HepG2 (cell line): ENCODE results near the gene PTPN5. TPM values are rescaled to one million over a fixed set of nuclear protein-coding genes. Genes with fewer than 3 reads are reported as not detected.

Experiments
- ETS1 ChIP-seq: sonication (generic); formaldehyde crosslinking; IDR thresholded peaks from 2 replicates; pipeline ENCODE4 v1.4.0; 2020; ENCODE audit warnings: missing genetic modification reagents
- FLYWCH1 ChIP-seq: sonication (generic); formaldehyde crosslinking; IDR thresholded peaks from 2 replicates; pipeline ENCODE4 v1.8.1; 2023; ENCODE audit warnings: mild to moderate bottlenecking, missing genetic modification reagents
- GABPB1 ChIP-seq: IDR thresholded peaks from 2 replicates; pipeline ENCODE4 v1.6.1; 2016; ENCODE audit warnings: mild to moderate bottlenecking, missing genetic modification reagents, moderate library complexity, missing compliant biosample characterization
- GATA4 ChIP-seq: sonication (generic); IDR thresholded peaks from 2 replicates; pipeline ENCODE4 v1.6.1; 2016; ENCODE audit warnings: antibody characterized with exemption, low read depth, borderline replicate concordance
- KDM2A ChIP-seq: sonication (generic); formaldehyde crosslinking; IDR thresholded peaks from 2 replicates; pipeline ENCODE4 v1.4.0; 2020; ENCODE audit warnings: low read depth, missing genetic modification reagents, borderline replicate concordance
- NFE2L1 ChIP-seq: sonication (generic); formaldehyde crosslinking; IDR thresholded peaks from 2 replicates; pipeline ENCODE4 v1.4.0; 2020; ENCODE audit warnings: missing genetic modification reagents, mild to moderate bottlenecking, borderline replicate concordance
- PRDM4 ChIP-seq: sonication (generic); formaldehyde crosslinking; IDR thresholded peaks from 2 replicates; pipeline ENCODE4 v1.9.0; 2021; ENCODE audit warnings: missing genetic modification reagents, borderline replicate concordance
- PRMT3 ChIP-seq: sonication (generic); formaldehyde crosslinking; IDR thresholded peaks from 2 replicates; pipeline ENCODE4 v1.8.1; 2022; ENCODE audit warnings: low read depth, mild to moderate bottlenecking, moderate library complexity, missing genetic modification reagents, borderline replicate concordance
- RAD21 ChIP-seq: fragments of 450-650 bp; formaldehyde crosslinking; IDR thresholded peaks from 2 replicates; pipeline ENCODE4 v1.5.0; 2020; ENCODE audit warnings: mild to moderate bottlenecking
- REL ChIP-seq: sonication (generic); formaldehyde crosslinking; conservative IDR thresholded peaks from 2 replicates; pipeline ENCODE4 v1.8.0; 2022; ENCODE audit warnings: mild to moderate bottlenecking, missing genetic modification reagents, moderate library complexity
- RFXANK ChIP-seq: IDR thresholded peaks from 2 replicates; pipeline ENCODE4 v1.6.1; 2016
- XRCC5 ChIP-seq: fragments of 200-400 bp; formaldehyde crosslinking; optimal IDR thresholded peaks from 2 replicates; pipeline ENCODE3; 2017; ENCODE audit warnings: mild to moderate bottlenecking, low read length
- ZFY ChIP-seq: sonication (generic); formaldehyde crosslinking; IDR thresholded peaks from 2 replicates; pipeline ENCODE4 v1.4.0; 2020; ENCODE audit warnings: missing genetic modification reagents
- ZNF124 ChIP-seq: sonication (generic); formaldehyde crosslinking; IDR thresholded peaks from 2 replicates; pipeline ENCODE4 v1.4.0; 2020; ENCODE audit warnings: missing genetic modification reagents
- ZNF431 ChIP-seq: sonication (generic); formaldehyde crosslinking; IDR thresholded peaks from 2 replicates; pipeline ENCODE4 v1.9.0; 2022; ENCODE audit warnings: missing genetic modification reagents, low read depth, mild to moderate bottlenecking, borderline replicate concordance
- ZSCAN5A ChIP-seq: sonication (generic); formaldehyde crosslinking; IDR thresholded peaks from 2 replicates; pipeline ENCODE4 v1.8.0; 2022; ENCODE audit warnings: mild to moderate bottlenecking, missing genetic modification reagents, borderline replicate concordance
- polyA plus RNA-seq, 8 experiments: library from polyadenylated mRNA; depleted of rRNA in 3 of 8; stranded (reverse) in 7 of 8; unstranded in 1 of 8; fragments of >200 nt; fragmentation: Illumina TruSeq in 4 of 8; extraction: Trizol in 4 of 8; gene quantifications; 2 replicates each; pipeline versions ENCODE4 v1.2.1 to v1.2.3, GENCODE V29; 2011 to 2016; ENCODE audit warnings: low read depth in 4 of 8, missing spikeins in 1 of 8, mixed read lengths in 1 of 8; ENCODE audit not compliant: insufficient read depth in 1 of 8
- total RNA-seq, 5 experiments: library from RNA; depleted of rRNA; stranded (reverse); fragments of >200 nt; fragmentation: Illumina TruSeq; extraction: Trizol; gene quantifications; 2 replicates each; pipeline ENCODE4 v1.2.3, GENCODE V29; 2016; ENCODE audit warnings: low read depth in 1 of 5
- TF ChIP-seq, protein P1 (sequence below): sonication (generic); formaldehyde crosslinking; IDR thresholded peaks from 2 replicates; pipeline ENCODE4 v1.5.0; 2020; ENCODE audit warnings: mild to moderate bottlenecking, missing genetic modification reagents, moderate library complexity
- TF ChIP-seq, protein P2 (sequence below): sonication (generic); formaldehyde crosslinking; IDR thresholded peaks from 2 replicates; pipeline ENCODE4 v1.8.1; 2023; ENCODE audit warnings: mild to moderate bottlenecking, missing genetic modification reagents
- TF ChIP-seq, protein P3 (sequence below): sonication (generic); formaldehyde crosslinking; IDR thresholded peaks from 2 replicates; pipeline ENCODE4 v1.5.0; 2020; ENCODE audit warnings: missing genetic modification reagents

PTPN5 gene
- total and polyA plus RNA-seq, 2 of the 13 experiments (the other 11 are each of a cell fraction or from before 2014, with no cell fraction given): not detected

GRCh38 chr11:18775492-18776292, 15.9 kb downstream of the PTPN5 start (continued):
- TF ChIP-seq NFE2L1 (CRISPR knock-in tag): no peak
- TF ChIP-seq, protein P1, sequence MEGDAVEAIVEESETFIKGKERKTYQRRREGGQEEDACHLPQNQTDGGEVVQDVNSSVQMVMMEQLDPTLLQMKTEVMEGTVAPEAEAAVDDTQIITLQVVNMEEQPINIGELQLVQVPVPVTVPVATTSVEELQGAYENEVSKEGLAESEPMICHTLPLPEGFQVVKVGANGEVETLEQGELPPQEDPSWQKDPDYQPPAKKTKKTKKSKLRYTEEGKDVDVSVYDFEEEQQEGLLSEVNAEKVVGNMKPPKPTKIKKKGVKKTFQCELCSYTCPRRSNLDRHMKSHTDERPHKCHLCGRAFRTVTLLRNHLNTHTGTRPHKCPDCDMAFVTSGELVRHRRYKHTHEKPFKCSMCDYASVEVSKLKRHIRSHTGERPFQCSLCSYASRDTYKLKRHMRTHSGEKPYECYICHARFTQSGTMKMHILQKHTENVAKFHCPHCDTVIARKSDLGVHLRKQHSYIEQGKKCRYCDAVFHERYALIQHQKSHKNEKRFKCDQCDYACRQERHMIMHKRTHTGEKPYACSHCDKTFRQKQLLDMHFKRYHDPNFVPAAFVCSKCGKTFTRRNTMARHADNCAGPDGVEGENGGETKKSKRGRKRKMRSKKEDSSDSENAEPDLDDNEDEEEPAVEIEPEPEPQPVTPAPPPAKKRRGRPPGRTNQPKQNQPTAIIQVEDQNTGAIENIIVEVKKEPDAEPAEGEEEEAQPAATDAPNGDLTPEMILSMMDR: peak; percentile 82
- TF ChIP-seq ZNF431 (CRISPR knock-in tag): no peak
- no peak for TF ChIP-seq ZSCAN5A (CRISPR knock-in tag)
- TF ChIP-seq PRMT3 (CRISPR knock-in tag): no peak
- 0 out of 2 replicates have a peak, but pooled peaks have one; percentile 20 for TF ChIP-seq RAD21 (CRISPR knock-in tag)
- no peak for TF ChIP-seq PRDM4
- TF ChIP-seq ZNF124 (CRISPR knock-in tag): no peak
- no peak for TF ChIP-seq REL (CRISPR knock-in tag)
- no peak for TF ChIP-seq RFXANK (CRISPR knock-in tag)
- TF ChIP-seq FLYWCH1: no peak
- TF ChIP-seq, protein P2, sequence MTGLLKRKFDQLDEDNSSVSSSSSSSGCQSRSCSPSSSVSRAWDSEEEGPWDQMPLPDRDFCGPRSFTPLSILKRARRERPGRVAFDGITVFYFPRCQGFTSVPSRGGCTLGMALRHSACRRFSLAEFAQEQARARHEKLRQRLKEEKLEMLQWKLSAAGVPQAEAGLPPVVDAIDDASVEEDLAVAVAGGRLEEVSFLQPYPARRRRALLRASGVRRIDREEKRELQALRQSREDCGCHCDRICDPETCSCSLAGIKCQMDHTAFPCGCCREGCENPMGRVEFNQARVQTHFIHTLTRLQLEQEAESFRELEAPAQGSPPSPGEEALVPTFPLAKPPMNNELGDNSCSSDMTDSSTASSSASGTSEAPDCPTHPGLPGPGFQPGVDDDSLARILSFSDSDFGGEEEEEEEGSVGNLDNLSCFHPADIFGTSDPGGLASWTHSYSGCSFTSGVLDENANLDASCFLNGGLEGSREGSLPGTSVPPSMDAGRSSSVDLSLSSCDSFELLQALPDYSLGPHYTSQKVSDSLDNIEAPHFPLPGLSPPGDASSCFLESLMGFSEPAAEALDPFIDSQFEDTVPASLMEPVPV (CRISPR knock-in tag): no peak
- TF ChIP-seq GATA4: no peak
- TF ChIP-seq ETS1: no peak
- peak; percentile 66 for TF ChIP-seq XRCC5
- peak; percentile 29; the same call in 1 of the 2 replicates for TF ChIP-seq ZFY (CRISPR knock-in tag)
- TF ChIP-seq, protein P3, sequence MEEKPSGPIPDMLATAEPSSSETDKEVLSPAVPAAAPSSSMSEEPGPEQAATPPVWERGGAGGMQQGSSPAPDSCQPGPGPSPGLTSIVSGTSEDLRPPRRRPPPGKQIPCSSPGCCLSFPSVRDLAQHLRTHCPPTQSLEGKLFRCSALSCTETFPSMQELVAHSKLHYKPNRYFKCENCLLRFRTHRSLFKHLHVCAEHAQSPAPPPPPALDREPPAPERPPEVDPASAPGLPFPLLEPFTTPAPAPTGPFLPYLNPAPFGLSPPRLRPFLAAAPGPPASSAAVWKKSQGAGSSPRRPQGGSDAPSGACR (CRISPR knock-in tag): no peak
- no peak for TF ChIP-seq GABPB1 (CRISPR knock-in tag)
- peak; percentile 27; the same call in 1 of the 2 replicates for TF ChIP-seq KDM2A (CRISPR knock-in tag)
